Fibroblast of villous mesenchyme (primary cell): ENCODE measurements around the gene MKNK2. TPM values are rescaled to one million over a fixed set of nuclear protein-coding genes. Genes with fewer than 3 reads are reported as not detected.

ENCODE experiments used
- DNase-seq: peaks from one replicate; pipeline ENCODE4 v3.0.0-alpha.2; 2010; ENCODE audit warnings: low read depth
- H3K4me3 ChIP-seq: 2 replicates; pipeline ENCODE4 v1.5.1; 2011; ENCODE audit warnings: low read depth, mild to moderate bottlenecking, low read length
- CTCF ChIP-seq: IDR thresholded peaks from 2 replicates; pipeline ENCODE4 v1.5.1; 2012; ENCODE audit warnings: low read depth, mild to moderate bottlenecking, low read length; ENCODE audit not compliant: insufficient read depth
- total RNA-seq: library from RNA; depleted of rRNA; stranded (reverse); fragments of >200 nt; gene quantifications from 2 replicates; pipeline ENCODE4 v1.2.3, GENCODE V29; 2012

The MKNK2 gene
- total RNA-seq, 1 donor = 59.2 TPM

- no peak for TF ChIP-seq CTCF
- no peak overlapping the region for H3K4me3 ChIP-seq
- DNase-seq = no peak
Observed at GRCh38 chr19:2079076-2079864, 28.2 kb upstream of the MKNK2 start.

- H3K4me3 ChIP-seq = no peak overlapping the region
- no peak for TF ChIP-seq CTCF
- no peak for DNase-seq
Observed at GRCh38 chr19:2077833-2078619, 27.0 kb upstream of the MKNK2 start.

- DNase-seq = no peak
- no peak for TF ChIP-seq CTCF
Observed at GRCh38 chr19:2077398-2077797, 26.4 kb upstream of the MKNK2 start.

GRCh38 chr19:2076526-2076944, 25.5 kb upstream of the MKNK2 start:
- no peak for DNase-seq
- no peak for TF ChIP-seq CTCF

More at GRCh38 chr19:2077398-2077797, 26.4 kb upstream of the MKNK2 start:
- no peak overlapping the region for H3K4me3 ChIP-seq

GRCh38 chr19:2072757-2073551, 21.9 kb upstream of the MKNK2 start:
- no peak for DNase-seq
- TF ChIP-seq CTCF = no peak
- no peak overlapping the region for H3K4me3 ChIP-seq

More at GRCh38 chr19:2076526-2076944, 25.5 kb upstream of the MKNK2 start:
- no peak overlapping the region for H3K4me3 ChIP-seq

GRCh38 chr19:2070986-2071673, 20.1 kb upstream of the MKNK2 start:
- H3K4me3 ChIP-seq = no peak overlapping the region
- no peak for DNase-seq
- TF ChIP-seq CTCF = no peak
